ENCODE data around the gene FRAT1.

GRCh38 chr10:97361537-97361901 lies 42.4 kb downstream of the FRAT1 start:
- no peak for TF ChIP-seq TSHZ2 (CRISPR knock-in tag; IDR thresholded peaks at IDR 0.05)
- TF ChIP-seq ISL1 (CRISPR knock-in tag; IDR thresholded peaks at IDR 0.05): no peak
- no peak for TF ChIP-seq CREB5 (CRISPR knock-in tag; IDR thresholded peaks at IDR 0.05; ENCODE audit: low read depth)
- TF ChIP-seq ARNTL (CRISPR knock-in tag; IDR thresholded peaks at IDR 0.05; ENCODE audit: borderline replicate concordance, low read depth): no peak

All from SK-N-SH treated with all-trans-retinoic acid at 6 μM for 48 hours (cell line).